Kidney epithelial cell (primary cell): ENCODE measurements around the gene KCTD7. TPM values are rescaled to one million over a fixed set of nuclear protein-coding genes. Genes with fewer than 3 reads are reported as not detected.
"Not testable (repeated sequence)": the region's sequence is repeated elsewhere in the genome, so short reads cannot be mapped to it uniquely, and the experiment has no call there.

Source experiments
- DNase-seq: peaks from one replicate; pipeline ENCODE4 v3.0.0-alpha.2; 2010; ENCODE audit warnings: low read depth
- H3K27me3 ChIP-seq: 2 replicates; pipeline ENCODE4 v1.6.0; 2011; ENCODE audit warnings: low read length; ENCODE audit not compliant: control insufficient read depth, insufficient read depth
- H3K36me3 ChIP-seq: 2 replicates; pipeline ENCODE4 v1.5.1; 2011; ENCODE audit warnings: low read length; ENCODE audit not compliant: control insufficient read depth, insufficient read depth
- H3K4me3 ChIP-seq: 2 replicates; pipeline ENCODE4 v1.5.1; 2011; ENCODE audit warnings: low read depth, mild to moderate bottlenecking, control low read depth, low read length
- CTCF ChIP-seq: IDR thresholded peaks from 2 replicates; pipeline ENCODE4 v1.5.1; 2011; ENCODE audit warnings: mild to moderate bottlenecking, moderate library complexity, low read length, control low read depth, inconsistent platforms; ENCODE audit not compliant: insufficient read depth, poor library complexity, severe bottlenecking
- total RNA-seq: library from RNA; depleted of rRNA; stranded (reverse); fragments of >200 nt; gene quantifications from 2 replicates; pipeline ENCODE4 v1.2.3, GENCODE V29; 2015

Gene KCTD7
- total RNA-seq, 1 donor from 2014 or later, result 9.0 TPM

GRCh38 chr7:66668677-66669076 lies 40.0 kb downstream of the KCTD7 start:
- Histone ChIP-seq H3K4me3 (no peak overlapping the region), H3K27me3 (no peaks in the 10 kb centered on the region), H3K36me3 (no peaks in the 10 kb centered on the region)
- TF ChIP-seq CTCF, result no peak
- no peak for DNase-seq

GRCh38 chr7:66669088-66669487 lies 40.4 kb downstream of the KCTD7 start:
- Histone ChIP-seq H3K4me3 (no peak overlapping the region), H3K27me3 (no peaks in the 10 kb centered on the region), H3K36me3 (no peaks in the 10 kb centered on the region)
- no peak for TF ChIP-seq CTCF
- no peak for DNase-seq

GRCh38 chr7:66669496-66669895 lies 40.8 kb downstream of the KCTD7 start:
- no peak for DNase-seq
- Histone ChIP-seq H3K27me3 (no peaks in the 10 kb centered on the region), H3K36me3 (no peaks in the 10 kb centered on the region), H3K4me3 (no peak overlapping the region)
- TF ChIP-seq CTCF, result no peak

- TF ChIP-seq CTCF, result no peak
- Histone ChIP-seq H3K36me3 (no peaks in the 10 kb centered on the region), H3K4me3 (no peak overlapping the region), H3K27me3 (no peaks in the 10 kb centered on the region)
- no peak for DNase-seq
Observed at GRCh38 chr7:66671034-66671433, 42.4 kb downstream of the KCTD7 start.

- not testable (repeated sequence) for DNase-seq, H3K27me3 ChIP-seq
Observed at GRCh38 chr7:66671486-66671885, 42.8 kb downstream of the KCTD7 start.

GRCh38 chr7:66672432-66673123 lies 43.9 kb downstream of the KCTD7 start:
- not testable (repeated sequence) for H3K36me3 ChIP-seq, H3K27me3 ChIP-seq, DNase-seq, H3K4me3 ChIP-seq

More at GRCh38 chr7:66671486-66671885, 42.8 kb downstream of the KCTD7 start:
- not testable (repeated sequence) for H3K4me3 ChIP-seq, H3K36me3 ChIP-seq

- not testable (repeated sequence) for H3K36me3 ChIP-seq, H3K4me3 ChIP-seq, H3K27me3 ChIP-seq, DNase-seq
Observed at GRCh38 chr7:66673124-66673640, 44.5 kb downstream of the KCTD7 start.
